AG04450 (cell line): ENCODE data around the gene RNF227. TPM values are rescaled to one million over a fixed set of nuclear protein-coding genes. Genes with fewer than 3 reads are reported as not detected.

Experiments used
- CTCF ChIA-PET: fragments of 300-600, 350-600 bp; formaldehyde crosslinking; extraction: SDS; loops from one replicate; lab custom pipeline; 2022; ENCODE audit warnings: antibody characterized with exemption, inconsistent platforms; lab: Charles Lee
- POLR2A ChIA-PET: fragments of 350-600 bp; formaldehyde crosslinking; extraction: SDS; loops from one replicate; lab custom pipeline; 2021; ENCODE audit warnings: antibody characterized with exemption, inconsistent platforms; lab: Yijun Ruan, JAX
- DNase-seq: peaks from one replicate; pipeline ENCODE4 v3.0.0-alpha.2; 2011; ENCODE audit warnings: low read depth, low spot score
- H3K27ac ChIP-seq: one replicate; pipeline ENCODE4 v1.5.1; 2012; ENCODE audit warnings: low read depth, low read length, control low read depth
- H3K27me3 ChIP-seq: one replicate; pipeline ENCODE4 v1.6.0; 2012; ENCODE audit warnings: low read length; ENCODE audit not compliant: control insufficient read depth, insufficient read depth
- H3K4me3 ChIP-seq: 2 replicates; pipeline ENCODE4 v1.5.1; 2011; ENCODE audit warnings: mild to moderate bottlenecking, low read depth, low read length, control low read depth
- H3K9me3 ChIP-seq: 2 replicates; pipeline ENCODE4 v1.5.1; 2012; ENCODE audit warnings: low read length; ENCODE audit not compliant: control insufficient read depth, insufficient read depth
- CTCF ChIP-seq: IDR thresholded peaks from 2 replicates; pipeline ENCODE4 v1.5.1; 2011; ENCODE audit warnings: low read depth, low read length, control low read depth, inconsistent platforms
- polyA minus RNA-seq: library from RNA; depleted of rRNA, polyadenylated mRNA; stranded (reverse); fragments of >200 nt; gene quantifications from 2 replicates; pipeline ENCODE4 v1.2.3, GENCODE V29; 2011; rRNA and poly(A)+ RNA removed
- polyA plus RNA-seq: library from polyadenylated mRNA; depleted of rRNA; stranded (reverse); fragments of >200 nt; gene quantifications from 2 replicates; pipeline ENCODE4 v1.2.3, GENCODE V29; 2011; rRNA removed

The RNF227 gene
- 1.3 and 1.4 TPM in 2 replicates for polyA plus RNA-seq
- polyA minus RNA-seq = 0.56 and 0.60 TPM in 2 replicates

- Histone ChIP-seq H3K9me3 (peaks cover 7% of the 10 kb centered on the region; the same call in 1 of the 2 replicates), H3K4me3 (peak within 1 kb of the TSS; percentile 74), H3K27me3 (no peaks in the 10 kb centered on the region), H3K27ac (peak within 1 kb of the TSS; percentile 89)
- DNase-seq = peak; percentile 92
- no peak for TF ChIP-seq CTCF
- ChIA-PET CTCF (interaction anchor here (0.6 to 2.6 kb wide), 8 partner anchors 15 to 158 kb away, joined by 3 to 14 read pairs (median 5); partner anchors contain the start of genes CNTROB and TRAPPC1), POLR2A (interaction anchor here (1.0 to 2.0 kb wide), 7 partner anchors 9 to 126 kb away, joined by 3 to 15 read pairs (median 6); partner anchors contain the start of genes CNTROB, KCNAB3, NAA38 and TRAPPC1)
These were observed at the start of gene RNF227 for GRCh38 chr17:7915611-7916384. TSS of gene RNF227 (minus strand) at chr17:7916289. CDS start at chr17:7916195, 94 bp downstream.

GRCh38 chr17:7961421-7961820, 45.3 kb upstream of the RNF227 start:
- Histone ChIP-seq H3K9me3 (no peaks in the 10 kb centered on the region), H3K27ac (no peak overlapping the region), H3K4me3 (no peak overlapping the region), H3K27me3 (peaks cover 19% of the 10 kb centered on the region)
- ChIA-PET POLR2A (no interaction called here), CTCF (interaction anchor here (1.1 to 1.5 kb wide), 2 partner anchors 12 to 29 kb away, joined by 4 read pairs; no protein-coding TSS in a partner anchor)
- no peak for DNase-seq
- no peak for TF ChIP-seq CTCF

GRCh38 chr17:7959503-7960253, 43.6 kb upstream of the RNF227 start:
- H3K9me3 ChIP-seq = no peaks in the 10 kb centered on the region
- DNase-seq = no peak

GRCh38 chr17:7956228-7956965, 40.3 kb upstream of the RNF227 start:
- POLR2A ChIA-PET = no interaction called here
- no peak overlapping the region for H3K27ac ChIP-seq
- CTCF ChIA-PET = interaction anchor here (0.6 to 1.1 kb wide), 5 partner anchors 13 to 205 kb away, joined by 3 to 8 read pairs (median 4); no protein-coding TSS in a partner anchor
- no peak for TF ChIP-seq CTCF
- H3K27me3 ChIP-seq = peaks cover 14% of the 10 kb centered on the region
- H3K4me3 ChIP-seq = no peak overlapping the region
- DNase-seq = no peak
- H3K9me3 ChIP-seq = no peaks in the 10 kb centered on the region

More at GRCh38 chr17:7959503-7960253, 43.6 kb upstream of the RNF227 start:
- H3K27me3 ChIP-seq = peaks cover 19% of the 10 kb centered on the region
- POLR2A ChIA-PET = no interaction called here
- no peak overlapping the region for H3K4me3 ChIP-seq
- CTCF ChIA-PET = interaction anchor here (1.2 kb wide), 1 partner anchor 30 kb away, joined by 4 read pairs; no protein-coding TSS in a partner anchor
- TF ChIP-seq CTCF = no peak
- no peak overlapping the region for H3K27ac ChIP-seq
